Measurements from ENCODE around the gene SYT1.
"Not testable (repeated sequence)": the region's sequence is repeated elsewhere in the genome, so short reads cannot be mapped to it uniquely, and the experiment has no call there.

SYT1 gene

GRCh38 chr12:79402606-79403005 lies 538.0 kb downstream of the SYT1 start:
- DNase-seq (ENCODE audit: low read depth in 2 of 2): no peak

DNA sequence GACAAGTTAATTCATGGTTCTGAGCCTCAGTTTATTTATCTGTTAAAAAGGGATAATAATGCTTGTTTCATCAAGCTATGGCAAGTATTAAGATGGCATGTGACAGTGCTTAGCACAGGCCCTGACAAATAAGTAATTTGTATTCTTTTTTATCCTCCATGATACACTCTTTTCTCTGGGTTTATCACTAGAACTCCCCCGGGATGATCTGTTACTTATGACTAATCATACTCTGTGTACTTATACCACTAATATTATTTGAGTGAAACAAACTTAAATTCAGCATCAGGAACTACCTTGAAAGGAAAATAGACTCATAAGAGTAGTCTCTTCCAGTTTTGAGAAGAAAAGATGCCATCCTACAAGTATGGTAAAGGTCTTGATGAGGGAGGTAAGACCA lies 542.4 kb downstream of the SYT1 start:
- no peak for DNase-seq (ENCODE audit: low read depth in 2 of 2)

GRCh38 chr12:79407671-79408622 lies 543.4 kb downstream of the SYT1 start:
- no peak for DNase-seq (ENCODE audit: low read depth in 2 of 2)

DNA sequence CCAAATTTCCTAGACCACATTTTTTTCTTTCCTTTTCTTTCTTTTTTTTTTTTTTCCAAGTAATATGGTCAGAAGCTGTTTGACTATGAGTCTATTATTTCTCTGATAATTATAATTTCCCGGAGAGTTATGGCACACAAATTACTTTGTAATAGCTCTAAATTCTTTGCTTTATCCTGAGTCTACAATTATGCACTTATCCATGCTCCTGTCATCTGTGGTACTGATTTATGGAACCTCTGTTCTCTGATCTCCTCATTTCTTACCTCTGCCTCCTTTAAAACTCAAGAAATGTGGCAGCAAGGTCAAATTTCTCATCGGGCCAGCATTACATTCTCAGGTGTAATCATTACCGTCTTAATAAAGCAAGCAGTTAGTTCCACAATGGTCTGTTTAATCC lies 544.1 kb downstream of the SYT1 start:
- DNase-seq (ENCODE audit: low read depth in 2 of 2): no peak

DNA sequence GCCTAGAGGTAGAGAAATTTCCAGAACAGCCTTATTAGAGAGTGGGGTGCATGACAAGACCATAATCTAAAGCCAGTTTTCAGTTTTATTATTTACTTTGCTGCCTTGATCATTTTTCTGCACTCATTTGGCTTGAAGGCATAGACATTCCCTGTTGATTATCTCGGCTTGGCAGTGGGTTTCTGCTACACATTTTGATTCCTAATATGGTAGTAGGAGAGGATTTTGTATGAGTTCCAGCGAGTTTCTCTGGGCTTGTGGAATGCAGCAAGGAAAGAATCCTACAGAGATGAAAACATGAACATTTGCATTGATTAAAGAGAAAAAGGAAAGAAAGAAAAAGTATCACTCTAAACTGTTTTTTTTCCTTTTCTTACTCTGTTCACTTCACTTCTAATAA lies 545.0 kb downstream of the SYT1 start:
- no peak for DNase-seq (ENCODE audit: low read depth in 2 of 2)

DNA sequence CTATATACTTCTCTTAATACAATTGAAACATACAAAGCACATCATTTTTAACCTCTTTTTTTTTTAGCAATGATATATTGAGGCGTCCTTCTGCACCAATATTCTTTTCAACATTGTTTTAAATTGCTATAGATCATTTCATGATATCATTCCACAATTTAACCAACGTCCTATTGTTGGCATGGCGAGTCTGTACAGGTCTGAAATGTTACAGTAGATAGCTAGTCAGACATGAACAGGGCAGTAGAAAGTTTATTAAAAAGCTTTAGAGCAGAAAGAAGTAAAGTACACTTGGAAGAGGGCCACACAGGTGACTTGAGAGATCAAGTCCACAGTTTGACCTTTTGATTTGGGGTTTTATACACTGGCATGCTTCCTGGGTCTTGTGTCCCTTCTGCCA lies 547.2 kb downstream of the SYT1 start:
- DNase-seq (ENCODE audit: low read depth in 2 of 2): no peak

DNA sequence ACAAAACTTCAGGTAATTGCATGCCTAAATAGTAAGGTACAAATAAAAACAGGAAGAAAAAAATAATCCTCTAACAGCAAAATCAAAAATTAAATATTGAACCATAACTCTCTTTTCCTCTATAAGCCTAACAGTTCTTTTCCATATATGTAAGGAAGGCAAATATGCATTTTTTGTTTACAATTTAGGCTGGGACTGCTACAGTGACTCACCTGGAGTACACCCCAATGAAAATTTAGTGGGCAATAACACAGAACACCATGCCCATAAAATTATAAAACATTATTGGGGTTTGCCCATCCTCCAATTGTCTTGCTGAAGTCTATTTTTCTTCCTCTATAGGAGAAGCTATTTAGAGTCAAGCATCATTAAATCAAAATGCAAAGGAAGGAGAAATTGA lies 549.2 kb downstream of the SYT1 start:
- no peak for DNase-seq (ENCODE audit: low read depth in 2 of 2)

- no peak for DNase-seq (ENCODE audit: low read depth in 2 of 2)
Observed at GRCh38 chr12:79414252-79414651, 549.7 kb downstream of the SYT1 start.

DNA sequence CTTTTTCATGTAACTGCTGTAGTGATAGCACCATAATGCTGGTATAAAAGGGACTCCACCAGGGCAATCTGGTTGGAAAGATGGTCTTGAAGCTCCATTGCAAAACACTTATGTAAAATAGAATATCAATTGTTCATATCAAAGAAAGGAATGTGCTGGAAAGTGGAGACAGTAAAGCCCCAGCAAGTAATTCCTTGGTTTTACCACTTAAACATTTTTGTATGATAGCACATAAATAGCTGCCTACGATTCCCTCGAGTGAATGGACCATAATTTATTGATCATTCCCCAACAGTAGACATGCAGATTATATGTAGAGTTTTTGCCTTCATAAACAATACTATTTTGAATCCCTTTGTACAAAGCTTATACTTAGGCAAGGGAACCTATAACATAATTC lies 550.7 kb downstream of the SYT1 start:
- DNase-seq (ENCODE audit: low read depth in 2 of 2): no peak

DNA sequence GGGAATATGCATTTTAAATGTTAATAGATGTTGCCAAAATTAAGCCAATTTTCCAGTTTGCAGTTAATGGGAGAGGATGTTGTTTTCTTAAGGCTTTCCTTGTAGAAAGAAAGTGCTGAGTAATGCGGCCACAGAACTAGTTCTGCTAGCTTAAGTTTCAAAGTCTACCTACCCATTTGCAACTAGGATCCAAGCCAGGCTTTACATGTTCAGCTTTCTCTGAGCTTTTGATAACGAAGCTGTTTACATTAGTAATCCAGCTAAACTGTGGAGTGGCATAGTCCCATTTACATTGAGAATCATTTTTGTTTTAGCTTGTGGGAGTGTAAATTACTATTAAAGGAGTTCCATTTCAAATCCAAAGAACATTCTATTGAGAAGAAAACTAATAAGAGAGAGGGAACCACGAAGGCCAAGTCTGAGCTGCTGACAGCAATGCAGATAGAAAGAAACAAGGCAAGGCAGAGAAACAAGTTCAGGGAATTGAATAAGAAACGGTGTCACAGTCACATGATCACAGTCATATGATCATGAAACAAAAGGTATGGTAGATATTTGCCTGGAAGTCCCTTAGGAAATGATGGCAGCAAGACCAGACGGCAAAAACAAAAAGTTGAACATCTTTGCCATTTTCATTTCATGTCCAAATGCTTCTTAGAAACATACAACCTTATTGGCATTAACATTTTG lies 551.3 kb downstream of the SYT1 start:
- no peak for DNase-seq (ENCODE audit: low read depth in 2 of 2)

DNA sequence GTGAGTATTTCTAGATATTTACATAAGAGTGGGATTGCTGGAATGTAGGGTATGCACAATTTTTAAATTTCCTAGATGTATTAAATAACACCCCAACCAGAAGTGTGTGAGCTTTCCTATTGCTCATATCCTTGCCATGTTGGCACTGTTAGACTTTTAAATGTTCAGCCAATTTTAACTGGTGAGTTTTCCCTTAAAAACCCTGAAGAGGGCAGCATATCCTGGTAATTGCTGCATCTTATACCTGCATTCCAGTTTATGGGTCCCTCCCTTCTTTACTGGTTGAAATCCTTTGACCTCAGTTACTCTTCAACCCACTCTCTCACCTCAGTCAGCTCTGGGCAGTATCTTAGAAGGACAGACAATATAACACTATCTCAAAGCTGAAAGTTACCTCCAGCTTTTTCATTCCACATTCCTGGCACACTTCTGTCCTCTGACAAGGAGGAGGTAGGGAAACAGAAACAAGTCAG lies 555.6 kb downstream of the SYT1 start:
- DNase-seq (ENCODE audit: low read depth in 2 of 2): no peak

GRCh38 chr12:79421236-79421740 lies 556.7 kb downstream of the SYT1 start:
- DNase-seq (ENCODE audit: low read depth in 2 of 2): no peak

GRCh38 chr12:79422060-79422812 lies 557.7 kb downstream of the SYT1 start:
- no peak for DNase-seq (ENCODE audit: low read depth in 2 of 2)

DNA sequence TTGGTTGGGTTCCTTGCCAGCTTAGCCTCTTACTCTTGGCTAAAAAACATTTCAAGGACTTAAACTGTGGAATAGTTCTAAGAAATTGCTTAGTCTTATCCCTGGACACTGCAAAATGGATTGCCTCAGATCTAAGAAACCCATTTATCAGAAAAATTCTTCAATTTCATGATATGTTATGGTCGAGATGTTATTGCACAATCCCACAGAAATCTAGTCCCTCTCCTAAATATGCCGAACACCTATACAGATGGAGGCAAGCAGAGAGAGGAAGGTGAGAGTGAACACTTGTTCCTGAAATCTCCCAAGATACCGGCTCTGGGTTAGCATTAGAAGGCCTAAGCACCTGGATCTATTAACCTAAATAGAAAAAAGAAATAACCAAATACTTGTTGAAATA lies 559.0 kb downstream of the SYT1 start:
- DNase-seq (ENCODE audit: low read depth in 2 of 2): no peak

GRCh38 chr12:79424109-79424721 lies 559.6 kb downstream of the SYT1 start:
- DNase-seq (ENCODE audit: low read depth in 2 of 2): no peak

GRCh38 chr12:79426121-79426520 lies 561.5 kb downstream of the SYT1 start:
- no peak for DNase-seq (ENCODE audit: low read depth in 2 of 2)

GRCh38 chr12:79426744-79427143 lies 562.2 kb downstream of the SYT1 start:
- DNase-seq (ENCODE audit: low read depth in 2 of 2): not testable (repeated sequence)

DNA sequence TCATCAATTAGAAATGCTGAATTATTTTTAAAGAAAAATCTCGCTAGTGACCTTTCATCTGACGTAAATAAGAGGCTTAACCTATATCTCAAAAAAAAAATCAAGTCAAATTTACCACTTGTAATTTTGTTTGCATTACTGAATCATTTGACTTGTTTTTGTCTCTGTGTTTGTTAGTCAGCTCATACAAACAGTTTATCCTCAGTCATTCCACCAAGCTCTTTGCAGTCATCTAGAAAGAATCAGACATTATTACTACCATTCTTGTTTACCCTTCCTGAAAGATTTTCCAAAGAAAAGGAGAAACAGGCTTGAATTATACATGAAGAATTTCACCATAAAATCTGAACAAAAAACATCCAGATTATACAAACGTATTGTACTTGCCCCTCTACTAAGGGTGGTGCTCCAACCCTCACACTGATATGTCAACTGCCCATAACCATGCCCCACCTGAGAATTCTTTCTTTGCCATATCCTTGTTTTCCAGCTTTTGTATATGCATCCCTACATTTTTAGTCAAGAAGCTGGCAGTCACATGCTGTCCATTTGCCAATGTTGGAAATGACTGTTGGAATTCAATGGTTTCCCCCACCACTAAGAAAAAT lies 569.0 kb downstream of the SYT1 start:
- DNase-seq (ENCODE audit: low read depth in 2 of 2): no peak

DNA sequence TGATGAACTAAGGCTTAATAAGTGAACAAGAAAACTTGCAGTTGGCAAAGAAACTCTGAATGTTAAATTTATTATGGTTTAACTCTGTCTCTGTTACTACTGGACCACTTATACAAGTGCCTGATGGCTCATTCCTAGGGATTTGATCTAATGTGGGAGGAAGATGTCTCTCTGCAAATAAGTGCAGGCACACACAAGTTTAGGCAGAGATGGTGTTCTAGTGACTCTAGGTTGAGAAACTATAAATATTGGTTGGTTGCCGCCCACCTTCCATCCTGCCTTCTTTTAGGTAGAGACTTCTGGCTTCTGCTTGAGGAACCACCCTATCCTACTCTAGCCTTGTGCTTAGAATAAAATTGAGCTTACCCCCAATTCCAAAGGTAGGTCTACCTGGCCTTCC lies 570.0 kb downstream of the SYT1 start:
- DNase-seq (ENCODE audit: low read depth in 2 of 2): no peak

- no peak for DNase-seq (ENCODE audit: low read depth in 2 of 2)
Observed at GRCh38 chr12:79435742-79436141, 571.2 kb downstream of the SYT1 start.

DNA sequence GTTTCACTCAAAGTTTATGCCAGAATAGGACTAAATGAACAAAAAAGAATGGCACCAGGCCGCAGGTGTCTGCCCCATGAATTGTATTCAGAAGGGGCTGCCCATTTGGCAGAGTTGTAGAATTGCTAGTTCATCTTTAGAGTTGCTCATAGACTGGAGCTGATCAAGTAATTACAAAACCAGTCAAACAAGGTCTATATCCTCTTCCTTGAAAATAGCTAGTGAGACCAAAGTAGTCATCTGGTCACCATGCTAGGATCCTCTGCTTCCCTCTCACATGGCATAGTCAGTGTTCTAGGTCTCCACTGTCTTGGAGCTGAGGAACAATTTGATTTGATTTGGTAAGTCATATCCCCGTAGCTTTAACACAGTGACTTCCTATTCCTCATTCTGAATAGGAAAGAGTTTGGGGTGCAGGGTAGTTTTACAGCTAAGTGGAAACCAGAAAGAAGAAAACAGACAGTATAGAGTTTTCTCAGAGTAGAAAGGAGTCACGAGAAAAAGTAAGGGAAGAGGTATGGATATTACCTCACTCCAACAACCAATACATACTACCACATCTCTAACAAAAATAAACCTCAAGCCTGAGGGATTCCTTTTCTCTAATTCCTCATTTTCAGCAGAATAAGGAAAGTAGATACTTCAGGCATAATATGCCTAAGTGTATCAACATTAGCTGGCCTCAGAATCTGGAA lies 574.1 kb downstream of the SYT1 start:
- no peak for DNase-seq (ENCODE audit: low read depth in 2 of 2)
